ENCODE measurements around the gene TROAP.
"Not testable (repeated sequence)": the region's sequence is repeated elsewhere in the genome, so short reads cannot be mapped to it uniquely, and the experiment has no call there.

Gene TROAP

GRCh38 chr12:49359671-49360070 is 36.6 kb downstream of the TROAP start:
- in situ Hi-C loops (cut with MboI; ENCODE audit: low sequenced_read_pairs) = loop anchor here (5.0 kb wide), 1 partner anchor 148 kb away; no protein-coding TSS in a partner anchor

GRCh38 chr12:49362077-49362476 is 39.0 kb downstream of the TROAP start:
- in situ Hi-C loops (cut with MboI; ENCODE audit: low sequenced_read_pairs) = loop anchor here (5.0 kb wide), 1 partner anchor 145 kb away; no protein-coding TSS in a partner anchor

GRCh38 chr12:49364989-49365388 is 41.9 kb downstream of the TROAP start:
- in situ Hi-C loops (cut with MboI; ENCODE audit: low sequenced_read_pairs) = loop anchor here (5.0 kb wide), 1 partner anchor 142 kb away; no protein-coding TSS in a partner anchor

- in situ Hi-C loops (cut with MboI; ENCODE audit: low sequenced_read_pairs) = no loop called here
Measured at GRCh38 chr12:49365542-49365941, 42.5 kb downstream of the TROAP start.

GRCh38 chr12:49366096-49366651 is 43.1 kb downstream of the TROAP start:
- in situ Hi-C loops (cut with MboI; ENCODE audit: low sequenced_read_pairs) = no loop called here

GRCh38 chr12:49366652-49367380 is 43.8 kb downstream of the TROAP start:
- in situ Hi-C loops (cut with MboI; ENCODE audit: low sequenced_read_pairs) = no loop called here

GRCh38 chr12:49367381-49368239 is 44.6 kb downstream of the TROAP start, which contains the start of gene SPATS2:
SPATS2 (plus strand) TSS chr12:49367462; CDS start chr12:49461013, 93,551 bp downstream.
- in situ Hi-C loops (cut with MboI; ENCODE audit: low sequenced_read_pairs) = no loop called here

- in situ Hi-C loops (cut with MboI; ENCODE audit: low sequenced_read_pairs) = no loop called here
Measured at GRCh38 chr12:49368240-49368600, 45.2 kb downstream of the TROAP start.

GRCh38 chr12:49369411-49370145 is 46.5 kb downstream of the TROAP start:
- in situ Hi-C loops (cut with MboI; ENCODE audit: low sequenced_read_pairs) = no loop called here

GRCh38 chr12:49370539-49370938 is 47.5 kb downstream of the TROAP start:
- in situ Hi-C loops (cut with MboI; ENCODE audit: low sequenced_read_pairs) = no loop called here

GRCh38 chr12:49375406-49375805 is 52.4 kb downstream of the TROAP start:
- in situ Hi-C loops (cut with MboI; ENCODE audit: low sequenced_read_pairs) = no loop called here

GRCh38 chr12:49377386-49377785 is 54.3 kb downstream of the TROAP start:
- in situ Hi-C loops (cut with MboI; ENCODE audit: low sequenced_read_pairs) = no loop called here

- in situ Hi-C loops (cut with MboI; ENCODE audit: low sequenced_read_pairs) = not testable (repeated sequence)
Measured at GRCh38 chr12:49380184-49380583, 57.1 kb downstream of the TROAP start.
